Measurements from ENCODE around the gene DIAPH3.
"Not testable (repeated sequence)": the region's sequence is repeated elsewhere in the genome, so short reads cannot be mapped to it uniquely, and the experiment has no call there.

DIAPH3 gene, protein sequence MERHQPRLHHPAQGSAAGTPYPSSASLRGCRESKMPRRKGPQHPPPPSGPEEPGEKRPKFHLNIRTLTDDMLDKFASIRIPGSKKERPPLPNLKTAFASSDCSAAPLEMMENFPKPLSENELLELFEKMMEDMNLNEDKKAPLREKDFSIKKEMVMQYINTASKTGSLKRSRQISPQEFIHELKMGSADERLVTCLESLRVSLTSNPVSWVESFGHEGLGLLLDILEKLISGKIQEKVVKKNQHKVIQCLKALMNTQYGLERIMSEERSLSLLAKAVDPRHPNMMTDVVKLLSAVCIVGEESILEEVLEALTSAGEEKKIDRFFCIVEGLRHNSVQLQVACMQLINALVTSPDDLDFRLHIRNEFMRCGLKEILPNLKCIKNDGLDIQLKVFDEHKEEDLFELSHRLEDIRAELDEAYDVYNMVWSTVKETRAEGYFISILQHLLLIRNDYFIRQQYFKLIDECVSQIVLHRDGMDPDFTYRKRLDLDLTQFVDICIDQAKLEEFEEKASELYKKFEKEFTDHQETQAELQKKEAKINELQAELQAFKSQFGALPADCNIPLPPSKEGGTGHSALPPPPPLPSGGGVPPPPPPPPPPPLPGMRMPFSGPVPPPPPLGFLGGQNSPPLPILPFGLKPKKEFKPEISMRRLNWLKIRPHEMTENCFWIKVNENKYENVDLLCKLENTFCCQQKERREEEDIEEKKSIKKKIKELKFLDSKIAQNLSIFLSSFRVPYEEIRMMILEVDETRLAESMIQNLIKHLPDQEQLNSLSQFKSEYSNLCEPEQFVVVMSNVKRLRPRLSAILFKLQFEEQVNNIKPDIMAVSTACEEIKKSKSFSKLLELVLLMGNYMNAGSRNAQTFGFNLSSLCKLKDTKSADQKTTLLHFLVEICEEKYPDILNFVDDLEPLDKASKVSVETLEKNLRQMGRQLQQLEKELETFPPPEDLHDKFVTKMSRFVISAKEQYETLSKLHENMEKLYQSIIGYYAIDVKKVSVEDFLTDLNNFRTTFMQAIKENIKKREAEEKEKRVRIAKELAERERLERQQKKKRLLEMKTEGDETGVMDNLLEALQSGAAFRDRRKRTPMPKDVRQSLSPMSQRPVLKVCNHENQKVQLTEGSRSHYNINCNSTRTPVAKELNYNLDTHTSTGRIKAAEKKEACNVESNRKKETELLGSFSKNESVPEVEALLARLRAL

DNA sequence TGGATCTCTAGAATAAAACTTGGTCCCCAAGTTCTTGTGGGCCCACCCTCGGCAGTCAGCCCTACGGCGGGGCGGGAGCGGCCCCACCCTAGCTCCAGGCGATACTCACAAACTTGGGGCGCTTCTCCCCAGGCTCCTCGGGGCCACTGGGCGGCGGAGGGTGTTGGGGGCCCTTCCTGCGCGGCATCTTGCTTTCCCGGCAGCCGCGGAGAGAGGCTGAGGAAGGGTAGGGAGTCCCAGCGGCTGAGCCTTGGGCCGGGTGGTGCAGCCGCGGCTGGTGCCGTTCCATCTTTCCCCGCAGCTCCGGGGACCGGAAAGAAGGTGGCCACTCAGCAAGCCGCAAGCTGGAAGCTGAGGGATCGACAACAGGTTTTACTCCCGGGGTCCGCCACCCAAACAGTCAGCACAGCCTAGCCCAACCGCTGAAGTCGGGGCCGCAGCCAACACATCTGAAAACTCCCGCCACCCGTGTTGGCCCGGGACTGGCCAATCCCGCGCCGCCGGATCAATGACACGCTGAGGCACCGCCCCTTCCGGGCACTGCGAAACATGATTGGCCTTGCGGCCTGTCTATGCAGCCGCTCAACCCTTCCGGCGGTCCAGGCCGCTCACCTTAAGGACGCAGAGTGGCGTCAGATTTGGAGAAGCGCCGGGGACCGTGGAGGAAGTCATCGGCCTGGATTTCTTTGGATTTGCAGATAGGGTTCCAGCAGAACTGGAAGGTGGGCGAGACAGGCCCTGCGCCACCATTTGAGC lies at the start of gene DIAPH3:
DIAPH3 (minus strand) TSS at position 451 of the 756 bp plus-strand sequence; CDS start at position 289, 162 bp downstream.
- peak; percentile 67 to 87 for DNase-seq (ENCODE audit: low read depth in 2 of 2)

DNA sequence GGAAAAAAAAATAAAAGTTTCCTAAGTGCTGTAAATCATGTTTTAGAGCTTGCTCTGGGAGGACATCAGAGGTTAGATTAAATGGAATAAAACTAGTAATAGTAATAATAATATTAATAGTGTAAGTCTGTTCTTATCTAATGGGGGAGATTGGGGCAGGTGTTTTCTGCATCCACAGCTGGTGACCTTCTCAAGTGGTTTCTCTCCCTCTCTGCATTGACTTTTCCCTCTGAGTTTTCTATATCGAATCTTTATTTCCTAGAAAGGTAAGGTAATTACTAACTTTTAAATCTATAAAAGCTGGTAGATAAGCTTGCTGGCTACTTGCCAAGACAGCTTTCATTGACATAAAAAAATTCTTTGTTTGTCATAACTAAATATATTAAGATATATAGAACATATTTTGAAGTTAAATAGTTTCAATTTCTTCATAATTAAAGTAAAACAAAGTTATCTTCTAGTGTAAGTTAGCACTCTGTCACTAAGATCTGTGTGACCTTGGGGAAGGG lies 49.6 kb upstream of the DIAPH3 start:
- no peak for DNase-seq (ENCODE audit: low read depth in 2 of 2)

DNA sequence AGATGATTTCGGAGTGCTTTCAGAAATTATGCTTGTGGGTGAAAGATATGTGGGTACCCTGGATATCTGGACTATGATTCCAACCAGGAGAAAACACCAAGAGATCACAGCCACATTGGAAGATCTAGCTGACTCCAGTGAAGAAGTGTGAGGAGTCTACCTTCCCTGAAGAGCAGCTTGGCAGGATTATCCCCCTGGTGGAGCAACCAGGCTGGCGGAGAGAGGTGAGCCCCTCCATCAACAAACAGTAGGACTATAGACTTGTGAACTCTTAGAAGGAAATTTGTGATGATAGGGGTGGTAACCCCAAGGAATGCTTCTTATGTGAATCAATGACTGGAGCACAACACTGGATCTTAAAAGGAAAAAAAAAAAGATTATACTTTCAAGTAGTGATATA lies 47.8 kb upstream of the DIAPH3 start:
- DNase-seq (ENCODE audit: low read depth in 2 of 2), result no peak

DNA sequence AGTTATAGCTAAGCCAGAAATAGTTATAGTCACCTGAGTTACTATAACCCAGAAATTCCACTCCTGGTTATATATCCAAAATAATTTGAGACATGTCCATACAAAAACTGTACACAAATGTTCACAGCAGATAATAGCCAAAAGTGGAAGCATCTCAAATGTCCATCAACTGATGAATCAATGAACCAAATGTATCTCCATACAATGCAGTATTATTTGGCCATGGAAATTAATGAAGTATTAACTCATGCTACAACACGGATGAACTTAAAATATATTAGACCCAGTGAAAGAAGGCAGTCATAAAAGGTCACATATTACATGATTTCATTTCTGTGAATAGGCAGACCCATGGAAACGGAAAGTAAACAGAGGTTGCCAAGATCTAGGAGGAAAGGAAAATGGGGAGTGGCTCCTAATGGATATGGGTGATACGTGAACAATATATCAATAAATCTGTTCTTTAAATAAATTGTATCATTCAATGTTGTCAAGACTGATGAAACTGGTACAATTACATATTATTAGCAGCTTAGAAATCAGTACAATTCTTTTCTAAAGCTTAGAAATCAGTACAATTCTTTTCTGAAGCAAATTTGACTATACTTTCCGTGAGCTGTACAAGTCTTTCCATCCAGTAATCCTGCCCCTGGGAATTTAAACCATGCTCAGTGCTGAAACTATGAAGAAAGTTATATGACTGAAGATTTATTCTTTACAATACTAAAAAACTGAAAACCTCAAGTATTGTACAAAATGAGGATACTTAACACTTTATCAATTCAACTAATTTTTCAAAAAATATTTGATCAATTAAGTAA lies 47.0 kb upstream of the DIAPH3 start:
- no peak for DNase-seq (ENCODE audit: low read depth in 2 of 2)

DNA sequence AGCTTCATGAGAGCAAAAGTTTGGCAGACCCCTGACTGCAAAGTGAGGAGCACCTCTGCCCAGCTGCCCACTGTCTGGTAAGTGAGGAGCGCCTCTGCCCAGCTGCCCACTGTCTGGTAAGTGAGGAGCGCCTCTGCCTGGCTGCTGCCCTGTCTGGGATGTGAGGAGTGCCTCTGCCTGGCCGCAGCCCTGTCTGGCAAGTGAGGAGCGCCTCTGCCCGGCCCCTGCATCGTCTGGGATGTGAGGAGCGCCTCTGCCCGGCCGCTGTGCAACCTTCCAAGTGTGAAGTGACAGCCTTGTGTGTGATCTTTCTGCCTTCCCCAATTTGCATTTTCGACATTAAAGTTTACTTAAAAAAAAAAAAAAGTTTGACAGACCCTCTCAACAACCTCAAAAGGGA lies 41.8 kb upstream of the DIAPH3 start:
- DNase-seq (ENCODE audit: low read depth in 2 of 2), result not testable (repeated sequence)

- DNase-seq (ENCODE audit: low read depth in 2 of 2), result no peak
These were observed 37.6 kb upstream of the DIAPH3 start for GRCh38 chr13:60201286-60201685.

- not testable (repeated sequence) for DNase-seq (ENCODE audit: low read depth in 2 of 2)
These were observed 32.2 kb upstream of the DIAPH3 start for GRCh38 chr13:60195893-60196292.

- DNase-seq (ENCODE audit: low read depth in 2 of 2), result no peak
These were observed 19.2 kb upstream of the DIAPH3 start for GRCh38 chr13:60182907-60183306.

DNA sequence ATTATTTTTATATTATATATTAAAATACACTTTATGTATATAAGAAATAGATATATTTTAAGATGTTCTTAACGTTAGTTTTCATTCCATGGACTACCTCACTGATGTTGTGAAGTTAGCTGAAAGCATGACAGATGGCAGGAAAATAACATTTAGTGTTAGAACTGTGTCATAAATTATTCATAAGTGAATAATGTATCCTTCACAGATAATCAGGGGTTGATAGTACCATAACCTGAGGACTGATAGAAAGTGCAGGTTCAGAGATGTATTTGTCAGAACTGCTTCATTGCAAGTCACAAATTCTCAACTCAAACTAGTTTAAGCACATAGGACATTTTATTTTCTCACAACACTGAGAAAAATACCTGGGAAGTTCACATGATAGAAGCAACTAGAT lies 14.6 kb upstream of the DIAPH3 start:
- no peak for DNase-seq (ENCODE audit: low read depth in 2 of 2)

DNA sequence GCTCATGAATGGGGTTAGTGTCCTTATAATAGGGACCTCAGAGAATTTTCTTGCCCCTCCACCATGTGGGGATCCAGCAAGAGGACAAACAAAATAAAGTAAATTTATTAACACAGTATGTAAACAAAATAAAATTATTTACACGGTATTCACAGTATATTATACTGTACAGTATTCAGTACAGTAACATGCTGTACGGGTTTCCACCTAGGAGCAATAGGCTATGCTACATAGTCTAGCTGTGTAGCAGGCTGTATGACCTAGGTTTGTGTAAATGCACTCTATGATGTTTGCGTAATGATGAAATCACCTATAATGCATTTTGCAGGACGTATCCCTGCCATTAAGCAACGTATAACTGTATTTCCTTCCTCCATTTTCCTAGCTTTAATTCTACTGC lies 11.8 kb upstream of the DIAPH3 start:
- no peak for DNase-seq (ENCODE audit: low read depth in 2 of 2)

DNA sequence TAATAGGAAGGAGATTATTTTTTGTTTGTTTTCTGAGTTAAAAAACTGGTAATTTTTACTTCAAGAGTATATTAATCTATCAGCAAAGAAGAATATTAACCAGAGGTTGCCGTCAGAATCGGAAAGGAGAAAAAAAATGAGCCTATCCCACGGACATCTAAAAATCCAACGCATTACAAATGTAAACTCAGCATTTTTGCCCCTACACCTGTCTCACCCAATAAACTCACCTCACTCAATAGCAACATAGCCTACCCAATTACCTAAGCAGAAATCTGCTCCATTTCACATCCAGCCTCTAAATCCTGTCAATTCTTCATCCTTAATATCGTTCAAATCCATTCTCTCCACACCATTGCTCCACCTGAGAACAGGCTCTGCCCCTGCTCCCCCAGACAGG lies 10.4 kb upstream of the DIAPH3 start:
- no peak for DNase-seq (ENCODE audit: low read depth in 2 of 2)

DNA sequence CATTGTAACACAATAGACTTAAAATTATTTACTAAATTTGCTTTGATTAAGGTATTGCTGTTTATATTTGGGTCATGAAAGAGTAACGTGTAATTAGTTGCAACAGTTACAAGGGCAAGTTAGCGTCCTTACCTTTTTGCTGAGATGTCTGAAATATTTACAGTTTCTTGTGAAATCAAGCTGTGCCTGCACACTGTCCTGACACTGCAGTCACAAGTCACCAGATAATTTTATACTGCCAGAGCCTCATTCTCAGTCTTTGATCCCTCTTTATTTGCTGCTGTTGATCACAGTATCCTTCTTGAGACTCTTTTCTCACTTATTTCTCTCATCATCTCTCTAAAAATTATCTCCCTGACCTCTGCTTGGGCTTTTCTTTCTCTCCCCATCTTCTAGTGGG lies 8.4 kb upstream of the DIAPH3 start:
- DNase-seq (ENCODE audit: low read depth in 2 of 2), result no peak

DNA sequence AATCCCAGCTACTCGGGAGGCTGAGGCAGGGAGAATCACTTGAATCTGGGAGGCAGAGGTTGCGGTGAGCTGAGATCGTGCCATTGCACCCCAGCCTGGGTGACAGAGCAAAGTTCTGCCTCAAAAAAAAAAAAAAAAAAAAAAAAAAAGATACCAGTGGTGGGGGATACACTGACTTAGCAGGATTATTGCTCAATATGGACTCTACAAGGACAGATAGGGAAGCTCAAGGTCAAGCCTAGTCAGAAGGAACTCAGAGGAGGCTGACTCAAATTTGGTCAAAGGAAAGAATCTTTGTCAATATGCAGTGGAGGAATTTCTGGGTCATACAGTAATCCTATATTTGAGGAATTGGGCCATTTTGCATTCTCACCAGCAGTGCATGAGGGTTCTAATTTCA lies 6.7 kb upstream of the DIAPH3 start:
- DNase-seq (ENCODE audit: low read depth in 2 of 2), result no peak

GRCh38 chr13:60169239-60170031 lies 5.7 kb upstream of the DIAPH3 start:
- DNase-seq (ENCODE audit: low read depth in 2 of 2), result no peak

- no peak for DNase-seq (ENCODE audit: low read depth in 2 of 2)
These were observed 3.4 kb upstream of the DIAPH3 start for GRCh38 chr13:60167121-60167520.

DNA sequence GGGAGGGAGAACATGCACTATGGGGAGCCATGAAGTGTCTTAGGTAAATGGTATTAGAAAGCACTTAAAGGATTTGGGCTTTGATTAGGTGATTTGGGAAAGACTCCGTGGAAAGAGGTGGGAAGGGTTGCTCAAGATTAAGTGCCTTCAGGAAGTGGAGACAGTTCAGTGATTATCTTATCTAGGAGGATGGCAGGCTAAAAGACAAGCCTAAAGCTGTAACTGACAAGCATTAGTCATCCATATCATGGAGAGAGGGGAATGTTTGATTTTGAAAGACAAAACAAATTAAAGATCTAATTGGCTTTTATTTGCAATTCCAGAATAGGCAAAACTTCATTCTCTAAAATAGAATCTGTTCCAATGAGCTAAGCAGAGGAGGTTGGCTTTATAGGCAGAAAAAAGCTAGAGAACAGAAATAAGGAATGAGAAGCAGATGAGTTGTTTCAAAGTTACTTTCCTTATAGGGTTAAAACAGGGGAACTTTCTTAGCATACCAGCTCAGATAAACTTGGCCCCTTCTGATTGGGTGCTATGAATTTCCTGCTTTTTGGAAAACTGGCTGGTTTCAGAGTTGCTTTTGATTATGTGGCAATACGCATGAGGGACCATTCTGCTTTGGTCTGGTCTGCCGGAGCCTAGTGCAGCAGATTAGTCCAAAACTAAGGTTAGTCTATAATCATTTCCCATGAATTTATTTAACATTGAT lies 1.8 kb upstream of the DIAPH3 start:
- DNase-seq (ENCODE audit: low read depth in 2 of 2), result no peak

- no peak for DNase-seq (ENCODE audit: low read depth in 2 of 2)
These were observed 634 bp upstream of the DIAPH3 start for GRCh38 chr13:60164234-60164889.

GRCh38 chr13:60162096-60162495 lies 1.6 kb downstream of the DIAPH3 start:
- DNase-seq (ENCODE audit: low read depth in 2 of 2), result no peak

All from stimulated activated CD4-positive, alpha-beta T cell treated with anti-CD3 and anti-CD28 coated beads, Interleukin-1b, Interleukin-23, amount 100 ng/mL, for 1 hour (primary cell).